SK-N-SH treated with all-trans-retinoic acid at 6 μM for 48 hours (cell line): ENCODE data around the gene FDPS.
A peak's percentile ranks its signal among the peaks of the same experiment; 100 is the strongest.

Experiments
- ARNTL ChIP-seq: fragments of 450-650 bp; formaldehyde crosslinking; IDR thresholded peaks from 2 replicates; pipeline ENCODE4 v1.5.0; 2020; ENCODE audit warnings: low read depth, mild to moderate bottlenecking, moderate library complexity, borderline replicate concordance
- CSDC2 ChIP-seq: fragments of 250-450 bp; sonication (Bioruptor Pico); IDR thresholded peaks from 2 replicates; pipeline ENCODE4 v1.5.0; 2020; ENCODE audit warnings: mild to moderate bottlenecking, moderate library complexity
- ZC3H10 ChIP-seq: fragments of 250-450 bp; sonication (Bioruptor Pico); IDR thresholded peaks from 2 replicates; pipeline ENCODE4 v1.5.1; 2021; ENCODE audit warnings: mild to moderate bottlenecking, moderate library complexity
- TF ChIP-seq, protein P1 (sequence below): fragments of 250-450 bp; sonication (Bioruptor Pico); IDR thresholded peaks from 2 replicates; pipeline ENCODE4 v1.8.0; 2020; ENCODE audit warnings: mild to moderate bottlenecking, moderate library complexity, borderline replicate concordance

- no peak for TF ChIP-seq CSDC2 (CRISPR knock-in tag)
- TF ChIP-seq ZC3H10 (CRISPR knock-in tag), result peak; percentile 78
- TF ChIP-seq, protein P1, sequence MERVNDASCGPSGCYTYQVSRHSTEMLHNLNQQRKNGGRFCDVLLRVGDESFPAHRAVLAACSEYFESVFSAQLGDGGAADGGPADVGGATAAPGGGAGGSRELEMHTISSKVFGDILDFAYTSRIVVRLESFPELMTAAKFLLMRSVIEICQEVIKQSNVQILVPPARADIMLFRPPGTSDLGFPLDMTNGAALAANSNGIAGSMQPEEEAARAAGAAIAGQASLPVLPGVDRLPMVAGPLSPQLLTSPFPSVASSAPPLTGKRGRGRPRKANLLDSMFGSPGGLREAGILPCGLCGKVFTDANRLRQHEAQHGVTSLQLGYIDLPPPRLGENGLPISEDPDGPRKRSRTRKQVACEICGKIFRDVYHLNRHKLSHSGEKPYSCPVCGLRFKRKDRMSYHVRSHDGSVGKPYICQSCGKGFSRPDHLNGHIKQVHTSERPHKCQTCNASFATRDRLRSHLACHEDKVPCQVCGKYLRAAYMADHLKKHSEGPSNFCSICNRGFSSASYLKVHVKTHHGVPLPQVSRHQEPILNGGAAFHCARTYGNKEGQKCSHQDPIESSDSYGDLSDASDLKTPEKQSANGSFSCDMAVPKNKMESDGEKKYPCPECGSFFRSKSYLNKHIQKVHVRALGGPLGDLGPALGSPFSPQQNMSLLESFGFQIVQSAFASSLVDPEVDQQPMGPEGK (CRISPR knock-in tag), result 0 out of 2 replicates have a peak, but pooled peaks have one; percentile 24
- no peak for TF ChIP-seq ARNTL (CRISPR knock-in tag)
These were observed 46.6 kb upstream of the FDPS start, which contains the start of gene SCAMP3 for GRCh38 chr1:155261852-155262673.
